ENCODE data around the gene SLC9A7.

The SLC9A7 gene

DNA sequence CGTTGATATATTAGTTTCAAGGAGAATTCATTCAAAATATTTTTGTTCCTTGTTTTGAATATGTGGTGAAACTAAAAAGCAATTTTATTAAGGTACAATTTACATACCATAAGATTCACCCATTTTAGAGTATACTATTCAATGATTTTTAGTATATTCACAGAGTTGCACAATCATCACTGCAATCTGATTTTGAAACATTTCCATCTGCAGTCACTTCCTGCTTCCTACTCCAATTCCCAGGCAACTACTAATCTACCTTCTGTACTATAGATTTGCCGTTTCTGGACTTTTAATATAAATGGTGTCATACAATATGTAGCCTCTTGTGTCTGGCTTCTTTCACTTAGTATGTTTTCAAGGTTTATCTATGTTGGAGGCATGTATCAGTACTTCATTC, 71.3 kb downstream of the SLC9A7 start:
- no peak overlapping the region for H3K27ac ChIP-seq (ENCODE audit: low read depth, low read length)

DNA sequence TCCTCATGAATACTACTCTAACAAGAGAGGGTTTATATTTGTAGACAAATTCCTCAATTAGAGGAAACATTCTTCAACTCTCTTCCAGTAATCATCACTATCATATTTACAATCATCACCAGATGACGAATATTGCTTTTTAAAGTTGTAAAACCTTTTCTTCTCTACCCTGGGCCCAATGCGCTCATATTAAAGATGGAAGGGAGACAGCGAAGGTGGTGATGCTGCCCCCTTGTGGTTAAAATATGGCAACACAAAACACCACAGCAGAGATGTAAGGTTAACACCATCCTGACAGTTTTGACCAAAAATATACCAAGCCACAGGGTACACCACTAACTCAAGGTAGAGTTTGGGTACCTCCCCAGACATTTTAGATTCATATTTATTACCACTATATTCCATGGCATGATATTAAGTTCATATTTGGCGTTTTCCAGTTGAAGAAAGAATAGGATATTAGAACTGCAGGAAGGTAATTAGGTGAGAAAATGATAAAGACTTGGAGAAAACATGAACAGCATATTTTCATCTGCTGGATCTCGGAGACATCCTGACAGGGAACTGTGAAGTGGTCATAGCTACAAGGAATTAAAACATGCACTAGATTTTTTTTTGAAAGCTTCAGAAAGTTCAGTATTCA, 72.8 kb downstream of the SLC9A7 start:
- no peak overlapping the region for H3K9ac ChIP-seq (ENCODE audit: low read length)
- H3K4me3 ChIP-seq (ENCODE audit: low read length), result no peak overlapping the region
- H3K36me3 ChIP-seq (ENCODE audit: control insufficient read depth, insufficient read depth, low read length), result no peaks in the 10 kb centered on the region
- no peaks in the 10 kb centered on the region for H3K4me1 ChIP-seq (ENCODE audit: control insufficient read depth, insufficient read depth, low read length)
- no peaks in the 10 kb centered on the region for H3K27me3 ChIP-seq (ENCODE audit: control insufficient read depth, insufficient read depth, low read length)
- H3K27ac ChIP-seq (ENCODE audit: low read depth, low read length), result no peak overlapping the region

More for the DNA sequence above, 71.3 kb downstream of the SLC9A7 start:
- H3K36me3 ChIP-seq (ENCODE audit: control insufficient read depth, insufficient read depth, low read length), result no peaks in the 10 kb centered on the region
- H3K27me3 ChIP-seq (ENCODE audit: control insufficient read depth, insufficient read depth, low read length), result no peaks in the 10 kb centered on the region
- H3K9ac ChIP-seq (ENCODE audit: low read length), result no peak overlapping the region
- no peaks in the 10 kb centered on the region for H3K4me1 ChIP-seq (ENCODE audit: control insufficient read depth, insufficient read depth, low read length)
- H3K4me3 ChIP-seq (ENCODE audit: low read length), result no peak overlapping the region

DNA sequence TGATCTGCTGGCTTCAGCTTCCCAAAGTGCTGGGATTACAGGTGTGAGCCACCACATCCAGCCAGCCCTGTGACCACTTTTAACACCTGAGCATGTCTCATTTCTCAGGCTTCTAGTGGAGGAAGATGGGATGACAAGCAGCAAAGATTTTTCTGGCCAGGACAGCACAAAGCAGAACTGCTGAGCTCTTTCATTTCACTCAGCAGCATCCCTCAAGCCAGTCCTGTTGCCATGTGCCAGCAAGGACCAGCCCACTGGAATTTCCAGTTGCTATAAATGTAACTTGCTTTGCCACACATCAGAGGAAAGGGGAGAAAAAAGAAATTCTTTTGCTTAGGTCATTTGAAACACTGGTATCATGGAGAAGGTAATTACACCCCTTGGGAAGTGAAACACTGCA, 75.9 kb downstream of the SLC9A7 start:
- H3K4me1 ChIP-seq (ENCODE audit: control insufficient read depth, insufficient read depth, low read length), result no peaks in the 10 kb centered on the region
- no peak overlapping the region for H3K27ac ChIP-seq (ENCODE audit: low read depth, low read length)
- H3K36me3 ChIP-seq (ENCODE audit: control insufficient read depth, insufficient read depth, low read length), result no peaks in the 10 kb centered on the region
- no peak overlapping the region for H3K9ac ChIP-seq (ENCODE audit: low read length)
- no peak overlapping the region for H3K4me3 ChIP-seq (ENCODE audit: low read length)
- H3K27me3 ChIP-seq (ENCODE audit: control insufficient read depth, insufficient read depth, low read length), result no peaks in the 10 kb centered on the region

DNA sequence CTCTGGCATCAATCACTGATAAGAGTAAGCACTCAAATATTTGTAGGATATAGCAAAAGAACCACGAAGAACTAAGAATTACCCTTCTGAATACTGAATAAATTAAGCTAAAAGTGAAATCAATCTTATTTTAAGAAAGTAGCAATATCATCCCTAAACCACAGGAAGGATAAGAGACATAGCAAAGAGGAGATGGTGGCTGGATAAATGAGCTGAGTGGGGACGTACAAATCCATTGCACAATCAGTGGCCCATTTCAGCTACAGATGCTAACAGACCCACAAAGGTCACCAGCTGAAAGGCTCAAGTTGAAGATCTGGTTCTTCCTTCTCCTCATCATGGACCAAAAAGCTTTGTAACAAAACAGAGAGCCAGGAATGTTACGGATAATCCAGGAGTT, 77.1 kb downstream of the SLC9A7 start:
- no peak overlapping the region for H3K27ac ChIP-seq (ENCODE audit: low read depth, low read length)
- H3K4me1 ChIP-seq (ENCODE audit: control insufficient read depth, insufficient read depth, low read length), result no peaks in the 10 kb centered on the region
- H3K27me3 ChIP-seq (ENCODE audit: control insufficient read depth, insufficient read depth, low read length), result no peaks in the 10 kb centered on the region
- H3K4me3 ChIP-seq (ENCODE audit: low read length), result no peak overlapping the region
- no peak overlapping the region for H3K9ac ChIP-seq (ENCODE audit: low read length)
- no peaks in the 10 kb centered on the region for H3K36me3 ChIP-seq (ENCODE audit: control insufficient read depth, insufficient read depth, low read length)

DNA sequence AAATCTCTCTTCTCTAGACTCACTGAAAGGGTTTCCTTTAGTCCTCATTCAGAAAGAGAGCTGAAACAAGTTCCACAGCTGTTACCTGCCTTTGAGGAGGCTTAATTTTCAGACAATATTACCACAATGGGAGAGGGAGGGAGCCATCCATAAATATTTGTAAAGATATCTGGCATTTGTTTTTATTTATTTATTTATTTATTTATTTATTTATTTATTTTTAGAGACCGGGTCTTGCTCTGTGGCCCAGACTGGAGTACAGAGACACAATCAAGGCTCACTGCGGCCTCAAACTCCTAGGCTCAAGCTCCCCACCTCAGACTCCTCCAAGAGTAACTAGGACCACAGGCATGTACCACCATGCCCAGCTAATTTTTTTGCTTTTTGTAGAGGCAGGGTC, 80.7 kb downstream of the SLC9A7 start:
- Histone ChIP-seq H3K4me3 (ENCODE audit: low read length) (no peak overlapping the region), H3K27me3 (ENCODE audit: control insufficient read depth, insufficient read depth, low read length) (no peaks in the 10 kb centered on the region), H3K36me3 (ENCODE audit: control insufficient read depth, insufficient read depth, low read length) (no peaks in the 10 kb centered on the region), H3K27ac (ENCODE audit: low read depth, low read length) (no peak overlapping the region), H3K9ac (ENCODE audit: low read length) (no peak overlapping the region), H3K4me1 (ENCODE audit: control insufficient read depth, insufficient read depth, low read length) (no peaks in the 10 kb centered on the region)

DNA sequence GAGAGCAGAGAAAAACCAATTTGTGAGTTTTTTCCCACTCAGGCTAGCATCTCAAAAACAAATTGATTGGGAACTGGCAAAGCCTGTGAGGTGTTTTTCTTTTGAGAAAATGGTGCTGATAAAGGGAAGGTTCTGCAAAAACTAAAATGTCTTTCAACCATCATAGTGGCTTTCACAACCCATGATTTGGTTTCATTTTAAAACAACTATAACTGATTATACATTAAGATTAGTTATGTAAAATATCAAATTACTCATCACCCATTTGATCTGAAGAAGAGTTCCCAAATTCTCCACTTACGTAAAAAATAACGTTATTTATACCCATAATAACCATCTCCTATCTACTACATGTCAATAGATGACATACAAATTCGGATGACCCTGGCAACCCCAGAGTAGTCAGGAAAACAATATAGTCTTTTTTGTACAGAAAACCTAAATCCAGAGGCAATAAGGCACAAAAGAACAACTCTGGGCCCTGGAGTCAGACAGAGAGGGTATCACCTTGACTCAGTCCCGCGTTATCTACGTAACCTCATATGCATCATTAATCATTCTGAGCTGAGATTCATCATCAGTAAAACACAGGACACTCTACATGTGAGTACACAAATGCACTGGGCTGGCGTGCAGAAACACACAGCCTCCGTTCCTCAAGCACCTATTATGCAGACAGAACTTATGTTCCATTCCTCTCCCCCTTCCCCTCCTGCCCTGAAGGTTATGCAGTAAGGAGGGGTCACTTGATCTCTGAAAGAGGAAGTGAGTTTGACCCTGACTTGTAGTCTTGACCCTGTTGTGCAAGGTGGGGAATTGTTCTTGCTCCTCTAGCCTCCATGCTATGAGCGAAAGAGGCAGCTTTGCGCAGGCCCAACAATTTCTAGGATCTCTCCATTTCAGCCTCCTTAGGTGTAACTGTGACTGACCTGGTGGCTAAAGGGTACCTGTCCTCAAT, 82.2 kb downstream of the SLC9A7 start:
- Histone ChIP-seq H3K27ac (ENCODE audit: low read depth, low read length) (no peak overlapping the region), H3K9ac (ENCODE audit: low read length) (no peak overlapping the region), H3K4me1 (ENCODE audit: control insufficient read depth, insufficient read depth, low read length) (no peaks in the 10 kb centered on the region), H3K27me3 (ENCODE audit: control insufficient read depth, insufficient read depth, low read length) (no peaks in the 10 kb centered on the region), H3K36me3 (ENCODE audit: control insufficient read depth, insufficient read depth, low read length) (no peaks in the 10 kb centered on the region), H3K4me3 (ENCODE audit: low read length) (no peak overlapping the region)

DNA sequence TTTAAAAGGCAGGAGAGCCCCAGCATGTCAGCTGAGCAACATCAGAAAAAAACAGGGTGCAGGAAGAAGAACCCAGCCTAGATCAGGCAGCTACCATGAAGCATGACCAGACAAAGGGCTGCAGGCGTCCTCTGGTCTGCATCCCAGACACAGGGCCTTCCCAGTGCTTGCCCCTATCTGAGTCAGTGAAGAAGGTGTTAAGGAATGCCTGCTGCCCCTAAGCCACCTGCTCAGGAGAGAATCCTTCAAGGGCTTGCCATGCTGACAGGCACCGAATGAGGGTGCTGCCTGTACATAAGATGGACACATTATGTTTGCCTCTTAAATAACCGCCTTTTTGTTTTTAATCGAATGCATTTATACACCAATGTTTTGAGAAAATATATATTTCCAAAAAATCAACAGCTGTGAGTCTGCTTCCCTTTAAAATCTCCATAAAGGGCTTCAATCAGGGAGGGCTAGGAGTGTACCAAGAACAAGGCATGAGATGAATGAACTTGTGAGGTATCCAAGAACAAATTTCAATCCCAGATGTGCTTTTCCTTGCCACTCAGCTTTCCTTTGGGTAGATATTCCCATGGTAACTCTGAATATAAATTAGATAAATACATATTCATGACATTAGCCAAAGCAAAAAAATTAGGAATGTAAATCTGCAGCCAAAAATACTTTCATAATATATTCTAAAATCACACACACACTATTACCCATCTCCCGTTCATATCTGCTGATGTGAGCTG, 85.1 kb downstream of the SLC9A7 start:
- no peaks in the 10 kb centered on the region for H3K27me3 ChIP-seq (ENCODE audit: control insufficient read depth, insufficient read depth, low read length)
- H3K4me1 ChIP-seq (ENCODE audit: control insufficient read depth, insufficient read depth, low read length), result no peaks in the 10 kb centered on the region
- no peak overlapping the region for H3K4me3 ChIP-seq (ENCODE audit: low read length)
- H3K27ac ChIP-seq (ENCODE audit: low read depth, low read length), result no peak overlapping the region
- no peaks in the 10 kb centered on the region for H3K36me3 ChIP-seq (ENCODE audit: control insufficient read depth, insufficient read depth, low read length)
- H3K9ac ChIP-seq (ENCODE audit: low read length), result no peak overlapping the region

DNA sequence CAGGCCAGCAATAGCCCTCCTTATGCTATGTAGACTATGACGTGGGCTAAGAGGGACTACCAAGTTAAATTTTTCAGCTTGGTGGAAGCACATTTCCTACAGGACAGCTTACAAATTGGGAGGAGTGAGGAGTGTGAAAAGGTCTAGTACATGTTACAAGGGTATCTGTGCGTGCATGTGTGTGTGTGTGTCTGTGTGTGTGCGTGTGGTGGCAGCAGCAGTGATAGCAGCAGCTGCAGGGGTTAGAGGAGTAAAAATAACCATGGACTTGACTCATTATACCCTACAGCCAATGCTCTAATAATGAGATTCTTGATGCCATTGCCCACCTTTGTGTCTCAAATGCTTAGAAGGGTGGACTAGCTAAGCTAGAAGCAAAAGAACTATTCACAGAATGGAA, 88.6 kb downstream of the SLC9A7 start:
- no peak overlapping the region for H3K4me3 ChIP-seq (ENCODE audit: low read length)
- H3K4me1 ChIP-seq (ENCODE audit: control insufficient read depth, insufficient read depth, low read length), result no peaks in the 10 kb centered on the region
- no peaks in the 10 kb centered on the region for H3K36me3 ChIP-seq (ENCODE audit: control insufficient read depth, insufficient read depth, low read length)
- no peak overlapping the region for H3K27ac ChIP-seq (ENCODE audit: low read depth, low read length)
- no peak overlapping the region for H3K9ac ChIP-seq (ENCODE audit: low read length)
- no peaks in the 10 kb centered on the region for H3K27me3 ChIP-seq (ENCODE audit: control insufficient read depth, insufficient read depth, low read length)

DNA sequence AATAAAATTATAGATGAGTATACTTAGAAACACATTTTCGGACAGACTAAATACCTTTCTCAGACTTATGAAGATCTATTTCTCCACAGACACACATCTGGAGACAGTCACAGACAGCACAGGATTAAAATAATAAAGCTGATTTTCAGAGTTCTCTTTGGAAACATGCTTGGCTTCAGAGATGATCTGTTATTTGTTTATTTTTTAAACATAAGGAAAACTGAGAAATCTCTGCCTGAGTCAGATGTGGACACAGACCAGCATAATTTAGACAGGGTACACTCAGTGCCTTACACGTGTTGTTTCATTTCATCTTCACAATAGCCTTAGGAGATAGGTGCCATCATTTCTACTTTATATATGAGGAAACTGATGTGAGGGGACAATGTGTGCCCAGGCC, 92.1 kb downstream of the SLC9A7 start:
- H3K27me3 ChIP-seq (ENCODE audit: control insufficient read depth, insufficient read depth, low read length), result no peaks in the 10 kb centered on the region
- no peak overlapping the region for H3K9ac ChIP-seq (ENCODE audit: low read length)
- no peaks in the 10 kb centered on the region for H3K36me3 ChIP-seq (ENCODE audit: control insufficient read depth, insufficient read depth, low read length)
- H3K27ac ChIP-seq (ENCODE audit: low read depth, low read length), result no peak overlapping the region
- no peak overlapping the region for H3K4me3 ChIP-seq (ENCODE audit: low read length)
- no peaks in the 10 kb centered on the region for H3K4me1 ChIP-seq (ENCODE audit: control insufficient read depth, insufficient read depth, low read length)

DNA sequence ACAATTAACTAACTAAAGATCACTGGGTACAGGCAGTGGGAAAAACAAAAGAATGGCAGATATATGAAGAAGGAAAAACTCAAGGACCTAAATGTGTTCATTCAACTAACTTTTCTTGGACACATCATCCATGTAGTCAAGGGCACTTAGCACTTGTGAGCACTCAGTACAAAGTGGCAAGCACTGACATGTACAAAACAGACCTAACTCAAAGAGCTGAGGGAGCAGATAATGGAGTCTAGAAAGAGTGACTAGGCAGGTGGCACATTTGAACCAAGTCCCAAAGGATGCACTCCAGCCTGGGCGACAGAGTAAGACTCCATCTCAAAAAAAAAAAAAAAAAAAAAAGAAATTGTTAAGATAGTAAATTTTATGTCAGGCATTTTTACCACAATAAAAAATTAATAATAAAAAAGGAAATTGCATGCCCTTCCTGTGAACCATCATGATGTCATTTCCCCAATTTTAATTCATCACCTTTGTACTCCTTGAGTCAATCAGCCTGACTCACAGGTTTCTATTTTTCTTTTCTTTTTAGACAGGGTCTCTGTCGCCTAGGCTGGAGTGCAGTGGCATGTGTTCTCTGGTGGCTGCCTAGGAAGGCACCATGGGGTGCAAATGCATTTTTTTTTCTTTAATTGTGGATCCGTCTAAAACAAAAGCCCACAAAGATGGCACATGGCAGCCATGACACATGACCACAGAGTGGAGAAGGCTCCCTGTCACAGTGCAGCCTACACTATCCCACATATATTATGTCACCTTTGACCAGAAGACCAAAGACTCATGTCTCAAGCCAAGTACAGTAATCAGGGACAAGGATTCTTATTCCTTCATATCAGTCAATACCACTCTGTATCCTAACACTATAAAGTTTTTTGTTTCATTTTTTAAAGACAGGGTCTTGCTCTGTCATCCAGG, 93.4 kb downstream of the SLC9A7 start:
- H3K9ac ChIP-seq (ENCODE audit: low read length), result no peak overlapping the region
- H3K27ac ChIP-seq (ENCODE audit: low read depth, low read length), result no peak overlapping the region
- no peak overlapping the region for H3K4me3 ChIP-seq (ENCODE audit: low read length)
- no peaks in the 10 kb centered on the region for H3K4me1 ChIP-seq (ENCODE audit: control insufficient read depth, insufficient read depth, low read length)
- no peaks in the 10 kb centered on the region for H3K27me3 ChIP-seq (ENCODE audit: control insufficient read depth, insufficient read depth, low read length)
- no peaks in the 10 kb centered on the region for H3K36me3 ChIP-seq (ENCODE audit: control insufficient read depth, insufficient read depth, low read length)

DNA sequence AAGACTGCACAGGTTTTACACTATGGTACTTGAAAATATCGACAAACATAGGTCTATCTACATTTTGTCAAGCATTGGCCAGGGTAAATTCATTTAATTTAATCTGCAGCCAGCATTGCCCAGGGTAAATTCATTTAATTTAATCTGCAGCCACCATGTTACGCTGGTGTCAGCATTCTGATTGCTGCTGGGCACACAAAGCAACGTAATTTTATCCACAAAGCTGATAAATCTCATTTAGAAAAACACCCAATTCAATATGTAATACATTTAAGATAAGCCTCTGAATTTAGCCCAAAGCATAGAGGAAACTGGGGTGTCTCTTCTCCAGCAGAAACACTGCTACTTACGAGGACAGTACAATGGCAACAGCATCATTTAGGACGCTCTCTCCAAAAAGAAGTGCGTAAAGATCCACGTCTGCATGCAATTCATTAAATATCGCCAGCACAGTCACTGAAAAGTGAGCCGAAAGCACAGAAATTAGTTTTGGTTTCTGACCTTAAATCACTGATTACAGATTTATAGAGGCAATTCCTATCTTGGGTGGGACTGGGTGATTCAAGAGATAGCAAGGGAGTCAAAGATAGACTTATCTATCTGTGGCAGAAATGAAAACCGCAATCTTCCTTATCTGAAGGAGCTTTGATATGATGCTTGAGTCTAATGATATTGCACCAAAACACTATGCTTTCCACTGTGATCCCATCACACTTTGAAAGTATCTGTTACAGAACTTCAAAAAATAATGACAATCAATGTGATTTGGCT, 96.5 kb downstream of the SLC9A7 start:
- Histone ChIP-seq H3K4me3 (ENCODE audit: low read length) (no peak overlapping the region), H3K27ac (ENCODE audit: low read depth, low read length) (no peak overlapping the region), H3K36me3 (ENCODE audit: control insufficient read depth, insufficient read depth, low read length) (no peaks in the 10 kb centered on the region), H3K27me3 (ENCODE audit: control insufficient read depth, insufficient read depth, low read length) (no peaks in the 10 kb centered on the region), H3K9ac (ENCODE audit: low read length) (no peak overlapping the region), H3K4me1 (ENCODE audit: control insufficient read depth, insufficient read depth, low read length) (no peaks in the 10 kb centered on the region)
